HEK293T (cell line): Measurements from ENCODE around the gene EIF4EBP3.

Source experiments
- BHLHE40 ChIP-seq: fragments of 450-650 bp; IDR thresholded peaks from 2 replicates; pipeline ENCODE4 v1.6.1; 2016; ENCODE audit warnings: mild to moderate bottlenecking, moderate library complexity, borderline replicate concordance
- CTBP1 ChIP-seq: fragments of 450-650 bp; IDR thresholded peaks from 2 replicates; pipeline ENCODE4 v1.6.1; 2016; ENCODE audit warnings: borderline replicate concordance
- FOXA1 ChIP-seq: fragments of 450-650 bp; IDR thresholded peaks from 2 replicates; pipeline ENCODE4 v1.6.1; 2016; ENCODE audit warnings: mild to moderate bottlenecking
- FOXK2 ChIP-seq: fragments of 450-650 bp; IDR thresholded peaks from 2 replicates; pipeline ENCODE4 v1.6.1; 2016; ENCODE audit warnings: mild to moderate bottlenecking
- FOXM1 ChIP-seq: fragments of 450-650 bp; IDR thresholded peaks from 2 replicates; pipeline ENCODE4 v1.6.1; 2017; ENCODE audit warnings: mild to moderate bottlenecking, borderline replicate concordance
- L3MBTL2 ChIP-seq: fragments of 450-650 bp; conservative IDR thresholded peaks from 2 replicates; pipeline ENCODE4 v1.6.1; 2016; ENCODE audit warnings: mild to moderate bottlenecking
- LEF1 ChIP-seq: fragments of 450-650 bp; IDR thresholded peaks from 2 replicates; pipeline ENCODE4 v1.6.1; 2017; ENCODE audit warnings: mild to moderate bottlenecking, borderline replicate concordance
- SP1 ChIP-seq: fragments of 450-650 bp; IDR thresholded peaks from 2 replicates; pipeline ENCODE4 v1.6.1; 2017
- SUZ12 ChIP-seq: fragments of 450-650 bp; IDR thresholded peaks from 2 replicates; pipeline ENCODE4 v1.6.1; 2016; ENCODE audit warnings: mild to moderate bottlenecking
- TARDBP ChIP-seq: fragments of 450-650 bp; IDR thresholded peaks from 2 replicates; pipeline ENCODE4 v1.6.1; 2016
- ZNF384 ChIP-seq: fragments of 450-650 bp; IDR thresholded peaks from 2 replicates; pipeline ENCODE4 v1.6.1; 2016
- TF ChIP-seq, protein P1 (sequence below): fragments of 450-650 bp; IDR thresholded peaks from 2 replicates; pipeline ENCODE4 v1.6.1; 2016

DNA sequence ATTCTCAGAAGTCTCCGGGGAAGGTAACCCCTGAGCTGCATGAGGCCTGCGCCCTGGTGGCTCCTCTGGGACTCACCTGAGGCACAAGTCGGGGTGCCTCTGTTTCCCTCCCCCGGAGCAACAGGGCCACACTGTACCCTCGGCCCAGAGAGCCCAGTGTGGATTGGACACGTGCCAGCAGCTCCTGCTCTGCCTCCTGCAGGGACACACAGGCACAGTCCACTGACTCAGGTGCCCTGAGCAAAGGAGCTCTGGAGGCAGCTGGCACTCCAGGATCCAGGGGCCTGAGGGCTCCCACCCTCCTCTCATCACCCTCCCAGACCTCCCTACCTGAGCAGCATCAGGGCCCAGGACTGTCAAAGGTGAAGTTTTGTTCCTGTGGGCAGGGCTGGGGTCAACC is 46.7 kb downstream of the EIF4EBP3 start:
- TF ChIP-seq FOXK2 (no peak), CTBP1 (no peak), SP1 (no peak), FOXM1 (no peak), L3MBTL2 (no peak), TARDBP (no peak), ZNF384 (no peak), FOXA1 (no peak), BHLHE40 (no peak), SUZ12 (no peak), LEF1 (no peak)
- TF ChIP-seq, protein P1, sequence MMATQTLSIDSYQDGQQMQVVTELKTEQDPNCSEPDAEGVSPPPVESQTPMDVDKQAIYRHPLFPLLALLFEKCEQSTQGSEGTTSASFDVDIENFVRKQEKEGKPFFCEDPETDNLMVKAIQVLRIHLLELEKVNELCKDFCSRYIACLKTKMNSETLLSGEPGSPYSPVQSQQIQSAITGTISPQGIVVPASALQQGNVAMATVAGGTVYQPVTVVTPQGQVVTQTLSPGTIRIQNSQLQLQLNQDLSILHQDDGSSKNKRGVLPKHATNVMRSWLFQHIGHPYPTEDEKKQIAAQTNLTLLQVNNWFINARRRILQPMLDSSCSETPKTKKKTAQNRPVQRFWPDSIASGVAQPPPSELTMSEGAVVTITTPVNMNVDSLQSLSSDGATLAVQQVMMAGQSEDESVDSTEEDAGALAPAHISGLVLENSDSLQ = no peak
